ENCODE measurements around the gene BAHD1.

- TF ChIP-seq PATZ1 (CRISPR knock-in tag; IDR thresholded peaks at IDR 0.05; ENCODE audit: borderline replicate concordance) (no peak), RARB (CRISPR knock-in tag; IDR thresholded peaks at IDR 0.05) (no peak), BACH2 (CRISPR knock-in tag; IDR thresholded peaks at IDR 0.05; ENCODE audit: borderline replicate concordance) (no peak), ARNTL (CRISPR knock-in tag; IDR thresholded peaks at IDR 0.05; ENCODE audit: borderline replicate concordance, low read depth) (no peak), ZNF70 (CRISPR knock-in tag; IDR thresholded peaks at IDR 0.05) (no peak), ZNF565 (CRISPR knock-in tag; conservative IDR thresholded peaks at IDR 0.05; ENCODE audit: low read depth) (no peak), CREB5 (CRISPR knock-in tag; IDR thresholded peaks at IDR 0.05; ENCODE audit: low read depth) (no peak)
Observed at GRCh38 chr15:40443255-40443654, 2.5 kb downstream of the BAHD1 start.

Measured in SK-N-SH treated with all-trans-retinoic acid at 6 μM for 48 hours (cell line).